ENCODE results near the gene CCDC85A. TPM values are rescaled to one million over a fixed set of nuclear protein-coding genes. Genes with fewer than 3 reads are reported as not detected.

The CCDC85A gene
- polyA plus RNA-seq, 1 of the 3 experiments (the other 2 are of a cell fraction) = 48.7 TPM

- TF ChIP-seq, protein P1, sequence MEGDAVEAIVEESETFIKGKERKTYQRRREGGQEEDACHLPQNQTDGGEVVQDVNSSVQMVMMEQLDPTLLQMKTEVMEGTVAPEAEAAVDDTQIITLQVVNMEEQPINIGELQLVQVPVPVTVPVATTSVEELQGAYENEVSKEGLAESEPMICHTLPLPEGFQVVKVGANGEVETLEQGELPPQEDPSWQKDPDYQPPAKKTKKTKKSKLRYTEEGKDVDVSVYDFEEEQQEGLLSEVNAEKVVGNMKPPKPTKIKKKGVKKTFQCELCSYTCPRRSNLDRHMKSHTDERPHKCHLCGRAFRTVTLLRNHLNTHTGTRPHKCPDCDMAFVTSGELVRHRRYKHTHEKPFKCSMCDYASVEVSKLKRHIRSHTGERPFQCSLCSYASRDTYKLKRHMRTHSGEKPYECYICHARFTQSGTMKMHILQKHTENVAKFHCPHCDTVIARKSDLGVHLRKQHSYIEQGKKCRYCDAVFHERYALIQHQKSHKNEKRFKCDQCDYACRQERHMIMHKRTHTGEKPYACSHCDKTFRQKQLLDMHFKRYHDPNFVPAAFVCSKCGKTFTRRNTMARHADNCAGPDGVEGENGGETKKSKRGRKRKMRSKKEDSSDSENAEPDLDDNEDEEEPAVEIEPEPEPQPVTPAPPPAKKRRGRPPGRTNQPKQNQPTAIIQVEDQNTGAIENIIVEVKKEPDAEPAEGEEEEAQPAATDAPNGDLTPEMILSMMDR (IDR thresholded peaks at IDR 0.05) = no peak
- TF ChIP-seq REST (IDR thresholded peaks at IDR 0.05; ENCODE audit: low read depth, low read length) (no peak), JUND (IDR thresholded peaks at IDR 0.05) (peak; percentile 57; the same call in 1 of the 2 replicates), RAD21 (IDR thresholded peaks at IDR 0.05; ENCODE audit: low read length) (no peak), ELF1 (IDR thresholded peaks at IDR 0.05) (no peak), MEF2A (IDR thresholded peaks at IDR 0.05; ENCODE audit: borderline replicate concordance, low read depth) (peak; percentile 88)
Observed at GRCh38 chr2:56199492-56199891, 15.7 kb downstream of the CCDC85A start (continued).

- Histone ChIP-seq H3K9me3 (no peaks in the 10 kb centered on the region), H3K9ac (no peak overlapping the region; the same call in 1 of the 2 replicates), H2AFZ (ENCODE audit: low read depth) (no peak overlapping the region), H3K4me3 (ENCODE audit: low read depth in 2 of 2, low read length in 1 of 2) (no peak overlapping the region), H3K36me3 (replicated peaks in 1 of 2; ENCODE audit: control insufficient read depth in 1 of 2, insufficient read depth in 2 of 2, low read length in 1 of 2) (peaks cover 29 to 73% of the 10 kb centered on the region in 2 experiments), H3K27ac (ENCODE audit: low read depth in 2 of 2, low read length in 1 of 2) (peak overlapping the region in 1 of 2 experiments; percentile 36; a peak in 2 of 4 replicates), H3K79me2 (ENCODE audit: insufficient read depth) (peaks cover 100% of the 10 kb centered on the region), H3F3A (replicated peaks; ENCODE audit: insufficient read depth) (peaks cover 59% of the 10 kb centered on the region), H3K4me2 (peak overlapping the region; percentile 27), H3K27me3 (ENCODE audit: insufficient read depth) (no peaks in the 10 kb centered on the region), H4K20me1 (ENCODE audit: insufficient read depth) (peaks cover 68% of the 10 kb centered on the region), H3K4me1 (ENCODE audit: control insufficient read depth in 1 of 2, insufficient read depth in 2 of 2, low read depth in 1 of 2, low read length in 1 of 2) (peaks cover 0 to 9% of the 10 kb centered on the region in 2 experiments; a peak in 1 of 4 replicates), H3K9me2 (no peaks in the 10 kb centered on the region)
- POLR2A ChIA-PET = no interaction called here
- 48% methylated on average over 3 of the region's 3 CpGs for WGBS (ENCODE audit: low lambda C conversion rate)
- no peak for DNase-seq
- TF ChIP-seq PBX3 (IDR thresholded peaks at IDR 0.05) (peak; percentile 69), RAD21 (IDR thresholded peaks at IDR 0.05; ENCODE audit: low read length) (no peak), GABPA (IDR thresholded peaks at IDR 0.05; ENCODE audit: low read depth) (no peak), EP300 (IDR thresholded peaks at IDR 0.05; ENCODE audit: borderline replicate concordance in 1 of 2, low read depth in 1 of 2, low read length in 1 of 2) (no peak), FOXM1 (IDR thresholded peaks at IDR 0.05; ENCODE audit: low read depth) (no peak), JUND (IDR thresholded peaks at IDR 0.05) (peak; percentile 16; the same call in 1 of the 2 replicates), FOSL2 (IDR thresholded peaks at IDR 0.05; ENCODE audit: borderline replicate concordance, low read depth) (no peak)
- TF ChIP-seq, protein P1 (IDR thresholded peaks at IDR 0.05) = no peak
- CTCF ChIA-PET = interaction anchor here (1.2 to 2.3 kb wide), 2 partner anchors 19 kb away, joined by 7 to 11 read pairs; partner anchors contain the start of gene CCDC85A
Observed at GRCh38 chr2:56202381-56203121, 18.8 kb downstream of the CCDC85A start.

Measured in SK-N-SH (cell line).